ENCODE data around the gene TMEM183A.
"Not testable (repeated sequence)": the region's sequence is repeated elsewhere in the genome, so short reads cannot be mapped to it uniquely, and the experiment has no call there.

TMEM183A gene, protein sequence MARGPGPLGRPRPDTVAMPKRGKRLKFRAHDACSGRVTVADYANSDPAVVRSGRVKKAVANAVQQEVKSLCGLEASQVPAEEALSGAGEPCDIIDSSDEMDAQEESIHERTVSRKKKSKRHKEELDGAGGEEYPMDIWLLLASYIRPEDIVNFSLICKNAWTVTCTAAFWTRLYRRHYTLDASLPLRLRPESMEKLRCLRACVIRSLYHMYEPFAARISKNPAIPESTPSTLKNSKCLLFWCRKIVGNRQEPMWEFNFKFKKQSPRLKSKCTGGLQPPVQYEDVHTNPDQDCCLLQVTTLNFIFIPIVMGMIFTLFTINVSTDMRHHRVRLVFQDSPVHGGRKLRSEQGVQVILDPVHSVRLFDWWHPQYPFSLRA

DNA sequence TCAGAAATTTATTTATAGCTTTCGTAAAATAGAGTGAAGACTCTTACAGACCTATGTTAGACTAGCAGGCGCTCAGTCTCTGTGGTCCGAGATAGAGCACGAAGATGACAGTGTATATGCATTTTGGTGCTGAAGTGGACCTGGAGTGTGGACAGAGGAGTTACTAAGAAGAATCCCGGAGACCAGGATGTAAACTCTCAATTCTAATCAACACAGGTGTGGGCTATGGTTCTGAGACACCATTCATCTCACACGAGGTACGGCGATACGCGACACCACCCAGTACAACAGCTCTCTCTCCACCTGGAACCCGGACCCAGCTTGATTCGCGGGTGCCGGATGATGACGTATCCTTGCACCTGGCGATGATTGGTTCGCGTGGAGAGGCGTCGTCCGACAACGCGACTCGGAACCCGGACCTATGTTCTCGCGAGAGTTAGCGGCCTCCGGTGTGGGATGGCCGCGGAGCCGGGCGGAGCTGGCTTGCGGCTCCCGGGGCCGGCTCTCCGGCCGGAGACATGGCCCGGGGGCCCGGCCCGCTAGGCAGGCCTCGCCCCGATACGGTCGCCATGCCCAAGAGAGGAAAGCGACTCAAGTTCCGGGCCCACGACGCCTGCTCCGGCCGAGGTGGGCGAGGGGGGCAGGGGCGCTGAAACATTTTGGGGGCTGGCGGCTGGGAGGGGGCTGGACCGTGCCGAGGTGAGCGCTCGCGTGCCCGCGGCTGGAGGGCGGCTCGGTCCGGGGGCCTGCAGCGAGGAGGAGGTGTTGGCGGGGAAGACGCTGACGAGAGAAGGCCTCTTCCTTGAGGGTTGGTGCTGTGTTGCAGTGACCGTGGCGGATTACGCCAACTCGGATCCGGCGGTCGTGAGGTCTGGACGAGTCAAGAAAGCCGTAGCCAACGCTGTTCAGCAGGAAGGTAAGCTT is at the start of gene TMEM183A:
TMEM183A (plus strand) TSS at position 427 of the 924 bp plus-strand sequence; CDS start at position 519, 92 bp downstream.
- DNase-seq = peak; percentile 85 to 93

DNA sequence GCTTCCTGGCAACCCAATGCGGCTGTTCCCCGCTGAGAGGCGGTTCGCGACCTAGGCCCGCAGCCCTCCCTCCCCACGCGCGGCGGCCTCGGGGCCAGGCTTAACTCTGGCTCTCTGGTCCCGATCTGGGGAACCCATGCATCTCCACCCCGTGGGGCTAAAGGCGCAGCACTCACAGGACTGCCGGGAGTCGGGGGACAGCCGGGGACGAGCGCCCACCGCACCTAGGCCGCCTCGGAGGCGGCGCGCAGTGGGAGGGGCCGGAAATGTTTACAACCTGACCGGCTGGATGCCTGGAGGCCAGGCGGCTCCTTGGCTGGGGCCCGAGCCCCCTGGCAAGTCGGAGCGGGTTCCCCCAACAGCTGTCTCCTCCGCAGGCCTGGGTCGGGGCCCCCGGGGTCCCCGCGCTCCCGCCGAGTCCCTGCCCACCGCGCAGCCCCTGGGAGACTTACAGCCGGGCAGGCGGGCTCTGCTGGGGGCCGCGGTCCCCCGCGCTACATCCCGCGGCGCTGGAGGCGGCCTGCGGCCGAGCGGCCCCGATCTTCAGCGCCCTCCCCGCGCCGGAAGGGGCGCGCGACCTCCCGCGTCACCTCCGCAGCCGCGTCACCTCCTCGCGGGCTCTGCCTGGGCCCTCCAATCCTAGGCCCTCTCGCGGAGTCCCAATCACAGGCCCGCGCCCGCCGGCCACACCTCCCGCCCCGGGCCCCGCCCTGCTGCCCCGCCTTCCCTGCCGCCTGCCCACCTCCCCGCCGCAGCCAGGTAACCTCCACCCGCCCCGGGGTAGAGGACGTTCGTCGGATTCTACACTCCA is 49.2 kb upstream of the TMEM183A start, which contains the start of gene ADIPOR1:
ADIPOR1 (minus strand) TSS at position 580 of the 811 bp plus-strand sequence. CDS start 7,242 bp downstream, outside the sequence.
- peak; percentile 87 to 88 for DNase-seq

DNA sequence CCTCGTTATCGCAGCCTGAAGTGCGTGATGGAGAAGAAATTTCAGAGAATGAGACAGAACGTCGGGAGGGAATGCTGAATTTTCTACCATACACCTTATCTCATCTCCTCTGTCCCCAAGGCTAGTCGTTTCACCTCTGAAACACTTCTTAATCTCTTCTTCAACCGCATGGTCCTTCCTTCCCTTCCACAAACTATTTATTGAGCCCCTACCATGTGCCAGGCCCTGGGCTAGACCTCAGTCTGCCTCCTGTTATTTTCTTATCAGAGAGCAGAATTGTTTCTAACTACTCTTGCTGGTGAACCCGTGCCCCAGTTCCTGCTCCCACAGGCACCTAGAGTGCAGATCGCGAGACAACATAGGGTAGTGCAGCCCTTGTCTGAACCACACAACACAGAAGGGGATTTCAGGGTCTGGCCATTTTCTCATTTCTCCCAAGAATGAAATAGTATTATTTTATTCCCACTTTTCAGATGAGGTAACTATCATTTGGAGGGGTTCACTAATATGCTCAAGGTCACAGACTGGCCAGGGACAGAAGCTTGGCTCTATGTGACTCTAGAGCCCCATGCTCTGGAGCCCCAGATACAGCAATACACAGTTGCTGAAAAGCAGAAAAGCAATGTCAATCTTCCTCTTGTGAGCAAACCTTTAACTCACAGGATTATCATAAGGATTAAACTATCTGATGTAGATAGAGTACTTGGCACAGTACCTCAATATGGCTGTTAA is 48.5 kb upstream of the TMEM183A start:
- no peak for DNase-seq

DNA sequence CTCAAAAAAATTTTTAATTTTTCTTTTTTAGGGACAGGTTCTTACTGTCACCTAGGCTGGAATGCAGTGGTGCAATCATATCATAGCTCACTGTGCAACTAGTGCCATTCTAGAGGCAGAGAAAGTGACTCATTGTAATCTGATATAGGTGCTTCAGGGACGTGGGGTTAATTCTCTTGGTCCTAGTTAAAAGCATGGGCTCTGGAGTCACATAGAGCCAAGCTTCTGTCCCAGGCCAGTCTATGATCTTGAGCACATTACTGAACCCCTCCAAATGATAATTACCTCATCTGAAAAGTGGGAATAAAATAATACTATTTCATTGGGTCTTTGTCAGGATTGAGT is 47.9 kb upstream of the TMEM183A start:
- no peak for DNase-seq

DNA sequence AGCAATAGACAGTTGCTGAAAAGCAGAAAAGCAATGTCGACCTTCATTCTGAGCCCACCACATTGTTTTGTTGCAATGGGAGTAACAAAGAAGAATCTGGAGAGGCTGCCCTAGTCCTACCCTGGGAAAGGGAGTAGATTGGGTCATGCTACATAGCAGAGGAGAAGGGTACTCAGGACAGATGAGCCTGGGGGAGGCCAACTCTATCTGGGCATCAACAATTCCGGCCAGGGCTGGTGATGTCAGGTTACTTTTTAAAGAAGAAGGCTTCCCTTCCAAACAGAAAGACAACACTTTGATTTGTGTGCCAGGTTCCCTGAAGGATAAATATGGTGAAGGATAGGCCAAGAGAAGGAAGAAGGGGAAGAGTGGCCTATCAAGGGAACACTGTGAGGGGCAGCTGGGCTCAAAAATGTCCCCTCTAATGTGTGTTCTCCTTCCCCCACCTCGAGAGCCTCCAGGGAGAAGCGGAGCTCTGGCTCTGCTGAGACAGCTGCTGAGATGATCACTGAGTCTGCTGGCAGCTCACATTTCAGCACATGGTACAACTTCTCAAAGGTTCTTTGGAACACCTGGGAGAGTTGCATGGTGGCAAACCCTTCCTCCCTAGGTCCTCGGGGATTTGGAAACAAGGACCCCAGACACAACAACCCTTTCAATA is 45.8 kb upstream of the TMEM183A start:
- no peak for DNase-seq

DNA sequence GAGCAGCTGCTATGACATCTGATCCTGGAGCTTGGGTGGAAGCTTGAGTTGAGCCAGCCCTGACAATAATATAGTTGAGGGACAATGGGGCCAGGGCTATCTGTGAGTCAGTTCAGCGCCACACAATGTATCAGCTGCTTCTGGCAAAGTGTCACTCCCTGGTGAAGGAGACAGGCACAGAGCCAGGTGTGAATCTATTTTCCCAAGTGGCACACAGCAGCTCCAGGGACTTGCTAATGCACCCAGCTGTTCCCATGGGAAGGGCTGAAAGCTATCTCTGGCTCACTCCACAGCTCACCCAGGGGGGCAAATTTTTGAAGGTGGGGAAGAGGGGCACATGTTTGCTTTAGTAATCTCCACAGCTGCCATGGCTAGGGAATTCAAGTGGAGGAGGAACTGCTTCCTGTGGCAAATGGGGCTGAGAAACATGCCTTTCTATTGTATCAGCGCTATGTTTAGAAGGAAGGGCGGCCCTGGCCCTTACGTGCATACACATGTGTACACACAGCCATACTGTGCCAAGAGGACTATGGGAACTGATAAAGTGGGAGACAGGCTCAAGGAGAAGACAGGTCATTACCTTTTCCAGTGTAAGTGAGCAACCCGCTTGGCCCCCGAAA is 42.3 kb upstream of the TMEM183A start:
- no peak for DNase-seq

DNA sequence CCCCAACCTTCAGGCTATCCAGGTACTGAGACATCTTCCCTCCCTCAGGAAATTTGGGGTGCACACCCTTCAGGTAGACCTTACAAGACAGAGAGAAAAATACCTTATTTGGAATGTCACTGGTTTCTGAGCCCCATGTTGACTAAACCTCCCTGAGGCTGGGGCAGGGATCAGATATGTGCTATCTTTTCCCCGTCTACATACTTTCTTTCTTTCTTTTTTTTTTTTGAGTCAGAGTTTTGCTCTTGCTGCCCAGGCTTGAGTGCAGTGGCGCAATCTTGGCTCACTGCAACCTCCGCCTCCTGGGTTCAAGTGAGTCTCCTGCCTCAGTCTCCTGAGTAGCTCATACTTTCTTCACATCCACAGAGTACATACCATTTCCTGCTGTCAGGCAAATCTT is 41.8 kb upstream of the TMEM183A start:
- DNase-seq = no peak

DNA sequence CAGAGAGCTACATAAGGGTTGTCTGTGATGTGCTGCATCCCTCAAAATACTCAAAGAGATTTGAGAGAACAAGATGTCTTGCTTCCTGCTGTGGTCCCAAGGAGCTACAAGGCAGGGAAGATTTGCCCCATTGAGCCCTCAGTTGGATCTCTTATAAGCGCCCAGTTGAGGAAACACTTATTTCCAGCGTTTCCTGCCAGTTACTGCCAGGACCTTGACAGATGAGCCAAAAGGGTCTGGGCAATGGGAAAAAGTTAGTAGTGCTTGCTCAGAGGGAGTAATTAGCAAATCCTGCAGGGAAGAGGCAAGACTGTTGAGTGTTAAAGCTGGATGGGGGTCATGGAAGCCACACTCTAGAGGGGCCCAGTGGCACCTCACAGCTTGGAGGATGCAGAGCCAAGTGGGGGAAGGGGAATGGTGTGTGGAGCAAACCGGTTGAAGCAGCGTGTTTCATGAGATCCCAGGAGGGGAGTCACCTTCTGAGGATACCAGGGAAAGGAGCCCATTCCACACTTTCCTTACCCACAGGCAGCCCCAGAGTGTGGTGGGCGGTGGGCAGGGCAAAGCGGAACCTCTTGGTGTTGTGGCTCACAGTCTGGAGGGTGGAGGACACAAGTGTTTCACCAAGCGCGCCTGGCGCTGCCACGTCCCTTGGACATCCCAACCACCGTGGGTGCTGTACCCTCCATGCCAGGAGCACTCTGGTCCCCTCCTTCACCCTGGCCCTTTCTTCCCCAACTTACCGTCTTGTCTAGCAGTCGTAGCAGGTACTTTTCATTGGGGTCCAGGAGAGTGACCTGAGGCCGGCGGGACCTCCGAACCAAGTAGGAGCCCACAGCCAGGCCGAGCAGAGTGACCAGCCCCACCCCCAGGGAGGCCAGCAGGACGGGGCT is 40.9 kb upstream of the TMEM183A start:
- no peak for DNase-seq

DNA sequence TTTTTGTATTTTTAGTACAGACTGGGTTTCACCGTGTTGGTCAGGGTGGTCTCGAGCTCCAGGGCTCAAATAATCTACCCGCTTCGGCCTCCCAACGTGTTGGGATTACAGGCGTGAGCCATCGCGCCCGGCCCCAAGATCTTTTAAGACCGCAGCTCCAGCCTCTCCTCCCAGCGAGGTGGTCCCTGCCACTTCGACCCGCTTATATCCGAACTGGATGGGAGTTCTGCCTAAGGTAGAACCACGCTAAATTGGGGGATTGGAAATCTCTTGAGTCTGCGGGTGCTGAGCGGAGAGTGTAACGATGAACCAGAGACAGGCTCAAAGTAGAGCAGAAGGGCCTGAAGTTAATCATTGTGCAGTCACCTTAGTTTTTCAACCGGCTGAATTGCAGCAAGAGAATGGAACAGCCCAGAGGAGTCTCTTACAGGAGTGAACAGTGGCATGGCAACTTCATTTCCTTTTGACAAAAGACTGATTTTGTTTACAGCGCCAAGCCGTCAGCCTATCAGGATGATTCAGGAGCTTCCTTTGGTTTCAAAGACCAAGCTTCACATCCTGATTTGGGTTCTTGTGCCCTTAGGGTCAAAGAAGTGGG is 39.4 kb upstream of the TMEM183A start:
- DNase-seq = peak in 1 of 2 donors; percentile 13

DNA sequence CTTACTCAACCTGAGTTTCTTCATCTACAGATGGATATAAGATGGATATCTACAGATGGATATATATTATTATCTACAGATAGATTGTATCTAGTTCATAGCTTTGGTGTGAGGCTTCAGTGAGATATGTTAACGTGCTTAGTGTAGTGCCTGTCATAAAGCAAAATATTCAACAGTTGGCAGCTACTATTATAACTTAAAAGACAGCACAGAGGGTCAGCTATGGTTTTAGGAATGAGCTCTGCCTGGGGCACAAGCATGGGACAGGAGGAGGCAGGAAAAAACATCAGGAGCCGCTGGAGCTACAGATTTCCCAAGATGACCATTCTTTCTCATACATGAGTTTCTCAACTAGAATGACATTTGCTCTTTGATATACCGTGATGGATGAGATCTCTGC is 38.8 kb upstream of the TMEM183A start:
- DNase-seq = no peak

DNA sequence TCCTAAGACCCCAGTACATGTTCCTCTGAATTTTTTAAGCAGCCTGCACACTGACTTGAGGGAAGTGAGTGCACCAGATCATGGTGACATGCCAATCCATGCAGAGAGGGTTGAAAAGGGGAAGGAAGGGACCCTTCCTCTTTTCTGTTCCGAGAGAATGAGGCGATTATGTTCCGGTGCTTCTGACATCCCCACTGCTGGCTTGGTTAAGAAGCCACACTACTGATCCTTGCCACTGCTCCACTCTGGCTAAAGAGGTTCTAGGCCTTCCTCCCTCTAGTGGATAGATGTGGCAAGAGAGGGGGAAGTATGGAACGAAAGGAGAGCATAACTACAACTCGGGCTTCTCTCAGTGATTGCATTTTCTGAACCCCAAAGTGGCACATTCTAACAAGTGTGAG is 38.3 kb upstream of the TMEM183A start:
- peak; percentile 41 to 67 for DNase-seq

DNA sequence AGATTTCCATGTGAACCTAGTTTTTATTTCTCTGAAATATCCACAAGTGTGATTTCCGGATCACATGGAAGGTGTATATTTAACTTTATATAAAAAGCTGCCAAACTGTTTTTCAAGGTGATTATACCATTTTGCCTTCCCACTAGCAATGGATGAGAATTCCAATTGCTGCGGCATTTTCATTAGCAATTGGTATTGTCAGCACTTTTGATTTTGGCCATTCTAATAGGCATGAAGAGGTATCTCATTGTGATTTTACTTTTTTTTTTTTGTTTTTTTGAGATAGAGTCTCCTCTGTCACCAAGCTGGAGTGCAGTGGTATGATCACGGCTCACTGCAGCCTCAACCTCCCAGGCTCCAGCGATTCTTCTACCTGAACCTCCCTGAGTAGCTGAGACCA is 35.1 kb upstream of the TMEM183A start:
- no peak for DNase-seq

DNA sequence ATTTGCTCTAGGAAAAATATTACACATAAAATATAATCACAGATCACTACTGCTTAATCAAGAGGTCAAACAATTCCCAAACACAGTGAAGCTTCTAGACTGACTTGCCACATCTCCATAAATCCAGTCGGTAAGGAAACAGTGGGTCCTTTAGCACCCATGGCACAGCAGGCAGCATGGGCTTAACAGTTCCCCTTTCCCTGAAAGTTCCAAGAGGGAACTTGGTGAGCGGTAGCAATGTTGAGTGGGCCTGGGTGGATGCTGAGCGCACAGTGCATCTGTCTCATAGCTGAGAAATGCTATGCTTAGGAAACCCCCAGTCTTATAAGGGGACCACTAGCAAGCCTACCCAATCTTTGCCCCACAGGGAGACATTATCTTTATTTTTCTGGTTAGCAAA is 32.3 kb upstream of the TMEM183A start:
- no peak for DNase-seq

DNA sequence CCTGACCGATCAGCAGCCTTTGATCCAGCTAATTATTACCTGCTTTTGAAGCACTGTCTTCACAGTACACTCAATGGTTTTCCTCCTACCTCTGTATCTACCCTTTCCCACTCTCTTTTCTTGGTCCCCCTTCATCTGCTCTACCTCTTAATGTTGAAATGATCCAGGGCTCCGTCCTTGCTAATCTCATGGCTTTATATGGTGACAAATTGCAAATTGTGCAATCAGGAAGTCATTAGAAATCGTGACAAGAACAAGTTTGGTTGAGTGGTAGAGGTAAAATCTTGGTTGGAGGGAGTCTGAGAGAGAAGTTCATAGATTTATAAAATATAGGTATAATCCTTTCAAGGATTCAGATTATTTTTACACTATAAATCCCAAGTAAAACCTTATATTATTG is 30.5 kb upstream of the TMEM183A start:
- DNase-seq = no peak

DNA sequence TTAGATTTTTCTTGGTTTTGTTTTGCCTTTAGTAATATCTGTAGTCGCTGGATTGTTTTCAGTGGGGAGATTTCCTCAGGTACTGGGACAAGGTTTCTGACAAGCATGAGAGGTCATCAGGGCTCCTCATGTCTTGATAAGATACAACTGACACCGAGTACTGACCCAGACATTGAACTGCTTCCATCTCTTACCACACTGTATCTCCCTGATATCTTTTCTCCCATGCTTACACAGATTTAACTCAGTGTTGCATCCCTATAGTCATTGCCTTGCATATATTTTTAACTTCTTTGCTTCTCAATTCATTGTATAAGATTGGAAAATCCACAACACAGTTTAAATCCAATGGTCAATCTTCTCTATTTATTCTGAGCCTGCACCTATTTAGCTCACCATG is 27.7 kb upstream of the TMEM183A start:
- no peak for DNase-seq

DNA sequence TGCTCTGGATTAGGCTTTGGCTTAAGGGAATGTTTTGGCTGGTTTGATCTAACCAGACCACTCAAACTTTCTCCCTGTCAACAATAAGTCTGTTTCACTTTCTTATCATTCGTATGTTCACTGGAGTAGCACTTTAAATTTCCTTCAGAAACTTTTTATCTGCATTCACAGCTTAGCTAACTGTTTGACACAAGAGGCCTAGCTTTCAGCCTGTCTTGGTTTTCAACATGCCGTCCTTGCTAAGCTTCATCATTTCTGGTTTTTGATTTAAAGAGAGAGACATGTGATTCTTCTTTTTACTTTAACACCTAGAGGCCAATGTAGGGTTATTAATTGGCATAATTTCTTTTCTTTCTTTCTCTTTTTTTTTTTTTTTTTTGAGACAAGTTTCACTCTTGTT is 25.2 kb upstream of the TMEM183A start:
- no peak for DNase-seq

DNA sequence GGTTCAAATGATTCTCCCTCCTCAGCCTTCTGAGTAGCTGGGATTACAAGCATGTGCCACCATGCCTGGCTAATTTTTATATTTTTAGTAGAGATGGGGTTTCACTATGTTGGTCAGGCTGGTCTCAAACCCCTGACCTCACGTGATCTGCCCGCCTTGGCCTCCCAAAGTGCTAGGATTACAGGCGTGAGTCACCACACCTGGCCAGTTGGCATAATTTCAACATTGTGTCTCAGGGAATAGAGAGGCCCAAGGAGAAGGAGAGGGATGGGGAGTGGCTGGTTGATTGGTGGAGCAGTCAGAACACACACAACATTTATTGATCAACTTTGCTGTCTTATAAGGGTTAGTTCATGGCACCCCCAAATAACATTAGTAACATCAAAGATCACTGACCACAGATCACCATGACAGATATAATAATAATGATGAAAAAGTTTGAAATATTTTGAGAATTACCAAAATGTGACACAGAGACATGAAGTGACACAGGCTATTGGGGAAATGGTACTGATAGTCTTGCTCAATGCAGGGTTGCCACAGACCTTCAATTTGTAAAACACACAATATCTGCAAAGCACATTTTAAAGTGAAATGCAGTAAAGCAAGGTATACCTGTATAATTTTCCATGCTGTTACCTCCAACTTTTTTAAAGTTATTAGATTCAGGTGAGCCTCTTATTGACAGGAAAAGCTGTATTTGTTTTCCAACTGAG is 24.3 kb upstream of the TMEM183A start:
- DNase-seq = no peak

DNA sequence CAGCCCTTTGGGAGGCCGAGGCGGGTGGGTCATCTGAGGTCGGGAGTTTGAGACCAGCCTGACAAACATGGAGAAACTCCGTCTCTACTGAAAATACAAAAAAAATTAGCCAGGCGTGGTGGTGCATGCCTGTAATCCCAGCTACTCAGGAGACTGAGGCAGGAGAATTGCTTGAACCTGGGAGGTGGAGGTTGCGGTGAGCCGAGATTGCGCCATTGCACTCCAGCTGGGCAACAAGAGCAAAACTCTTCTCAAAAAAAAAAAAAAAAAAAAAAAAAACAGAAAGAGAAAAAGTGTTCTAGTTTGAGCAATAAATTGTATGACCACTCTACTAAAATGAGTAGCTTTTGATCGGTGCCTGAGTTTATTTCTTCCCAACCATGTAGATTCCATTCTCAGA is 21.1 kb upstream of the TMEM183A start:
- DNase-seq = not testable (repeated sequence)

DNA sequence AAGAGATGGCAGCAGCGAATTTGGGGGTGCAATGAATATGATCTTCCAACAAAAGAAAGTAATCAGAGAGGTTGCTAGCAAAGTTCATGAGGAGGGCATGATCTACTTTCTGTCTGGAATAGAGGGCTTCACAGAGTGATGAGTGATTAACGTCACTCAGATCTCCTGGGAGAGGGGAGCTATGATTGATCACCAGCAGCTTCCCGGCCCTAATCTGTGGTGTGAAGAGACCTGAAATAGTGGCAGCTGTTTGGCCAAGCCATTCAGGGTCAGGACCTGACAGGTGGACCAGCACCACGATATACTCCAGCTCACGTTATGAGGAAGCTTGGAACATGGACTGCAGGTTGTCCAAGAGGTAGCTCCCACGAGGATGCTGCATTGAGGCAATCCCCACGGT is 19.9 kb upstream of the TMEM183A start:
- no peak for DNase-seq
